ENCODE data around the gene POU2F1. TPM values are rescaled to one million over a fixed set of nuclear protein-coding genes. Genes with fewer than 3 reads are reported as not detected.

POU2F1 gene
- total RNA-seq, 1 donor from 2014 or later = 7.2 TPM

DNA sequence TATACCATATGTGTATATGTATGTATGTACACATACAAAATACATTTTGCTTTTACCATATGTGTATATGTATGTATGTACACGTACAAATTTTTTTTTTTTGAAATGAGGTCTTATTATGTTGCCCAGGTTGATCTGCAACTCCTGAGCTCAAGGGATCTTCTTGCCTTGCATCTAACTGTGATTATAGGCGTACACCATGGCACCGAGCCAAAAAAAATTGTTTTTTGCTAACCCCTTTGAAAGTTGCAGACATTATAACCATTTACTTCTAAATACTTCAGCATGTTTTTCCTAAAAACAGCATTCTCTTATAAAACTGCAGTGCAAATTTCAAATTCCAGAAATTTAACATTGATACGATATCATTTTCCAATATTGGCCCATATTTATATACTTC is 147.0 kb downstream of the POU2F1 start:
- no peak overlapping the region for H3K4me3 ChIP-seq (ENCODE audit: low read depth, low read length)
- no peak for DNase-seq (ENCODE audit: low read depth)
- TF ChIP-seq, protein P1, sequence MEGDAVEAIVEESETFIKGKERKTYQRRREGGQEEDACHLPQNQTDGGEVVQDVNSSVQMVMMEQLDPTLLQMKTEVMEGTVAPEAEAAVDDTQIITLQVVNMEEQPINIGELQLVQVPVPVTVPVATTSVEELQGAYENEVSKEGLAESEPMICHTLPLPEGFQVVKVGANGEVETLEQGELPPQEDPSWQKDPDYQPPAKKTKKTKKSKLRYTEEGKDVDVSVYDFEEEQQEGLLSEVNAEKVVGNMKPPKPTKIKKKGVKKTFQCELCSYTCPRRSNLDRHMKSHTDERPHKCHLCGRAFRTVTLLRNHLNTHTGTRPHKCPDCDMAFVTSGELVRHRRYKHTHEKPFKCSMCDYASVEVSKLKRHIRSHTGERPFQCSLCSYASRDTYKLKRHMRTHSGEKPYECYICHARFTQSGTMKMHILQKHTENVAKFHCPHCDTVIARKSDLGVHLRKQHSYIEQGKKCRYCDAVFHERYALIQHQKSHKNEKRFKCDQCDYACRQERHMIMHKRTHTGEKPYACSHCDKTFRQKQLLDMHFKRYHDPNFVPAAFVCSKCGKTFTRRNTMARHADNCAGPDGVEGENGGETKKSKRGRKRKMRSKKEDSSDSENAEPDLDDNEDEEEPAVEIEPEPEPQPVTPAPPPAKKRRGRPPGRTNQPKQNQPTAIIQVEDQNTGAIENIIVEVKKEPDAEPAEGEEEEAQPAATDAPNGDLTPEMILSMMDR (conservative IDR thresholded peaks at IDR 0.05; ENCODE audit: low read depth, low read length) = no peak

DNA sequence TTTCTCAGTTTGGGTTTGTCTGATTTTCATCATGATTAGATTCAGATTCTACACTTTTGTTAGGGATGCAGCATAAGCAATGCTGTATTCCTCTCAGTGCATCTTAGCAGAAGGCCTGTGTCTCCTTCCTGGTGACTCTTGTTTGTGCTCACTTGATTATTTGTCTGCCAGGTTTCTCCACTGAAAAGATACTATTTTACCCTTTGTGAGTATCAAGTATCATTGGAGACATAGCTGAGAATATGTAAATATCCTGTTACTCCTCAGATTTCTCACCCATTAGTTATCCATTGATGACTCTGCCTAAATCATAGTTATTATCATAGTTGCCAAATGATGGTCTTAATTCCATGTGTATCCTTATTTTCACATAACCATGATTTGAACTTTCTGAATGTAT is 148.5 kb downstream of the POU2F1 start:
- TF ChIP-seq, protein P1 (conservative IDR thresholded peaks at IDR 0.05; ENCODE audit: low read depth, low read length) = no peak
- no peak overlapping the region for H3K4me3 ChIP-seq (ENCODE audit: low read depth, low read length)
- DNase-seq (ENCODE audit: low read depth) = no peak

DNA sequence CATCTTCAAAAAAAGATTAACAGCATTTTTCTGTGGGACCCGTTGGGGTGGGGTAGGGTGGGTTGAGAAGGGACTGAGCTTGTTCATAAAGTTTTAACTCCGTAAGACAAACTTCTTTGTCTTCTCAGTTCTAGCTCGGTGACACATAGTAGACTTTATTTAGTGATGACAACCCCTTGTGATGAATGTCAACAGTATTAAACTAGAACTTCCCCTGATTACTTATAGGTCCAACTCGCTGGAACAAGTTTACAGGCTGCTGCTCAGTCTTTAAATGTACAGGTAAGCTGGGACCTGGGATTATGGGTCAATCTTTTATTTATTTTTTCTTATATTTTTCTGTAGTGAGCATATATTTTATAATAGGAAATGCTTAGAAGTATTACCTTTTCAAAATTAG is 149.2 kb downstream of the POU2F1 start:
- DNase-seq (ENCODE audit: low read depth) = no peak
- no peak overlapping the region for H3K4me3 ChIP-seq (ENCODE audit: low read depth, low read length)
- TF ChIP-seq, protein P1 (conservative IDR thresholded peaks at IDR 0.05; ENCODE audit: low read depth, low read length) = no peak

DNA sequence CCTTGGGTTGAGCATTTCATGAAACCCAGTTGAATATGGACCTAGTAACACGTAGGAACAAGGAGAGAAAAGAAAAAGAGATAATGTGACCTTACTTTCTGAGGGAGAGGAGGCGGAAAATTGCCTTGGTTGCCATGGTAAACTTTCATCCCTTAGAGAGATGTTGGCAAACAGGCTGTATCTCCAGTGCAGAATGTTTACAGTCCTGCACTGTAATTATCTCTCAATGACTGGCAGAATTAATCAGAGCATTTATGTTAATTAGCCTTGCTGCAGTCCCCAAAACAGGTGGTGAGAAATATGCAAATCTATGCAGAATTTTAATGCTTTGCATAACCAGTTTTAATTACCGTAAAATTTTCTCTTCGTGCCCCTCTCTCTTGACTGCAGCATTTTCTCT is 150.3 kb downstream of the POU2F1 start:
- no peak overlapping the region for H3K4me3 ChIP-seq (ENCODE audit: low read depth, low read length)
- TF ChIP-seq, protein P1 (conservative IDR thresholded peaks at IDR 0.05; ENCODE audit: low read depth, low read length) = no peak
- DNase-seq (ENCODE audit: low read depth) = no peak

DNA sequence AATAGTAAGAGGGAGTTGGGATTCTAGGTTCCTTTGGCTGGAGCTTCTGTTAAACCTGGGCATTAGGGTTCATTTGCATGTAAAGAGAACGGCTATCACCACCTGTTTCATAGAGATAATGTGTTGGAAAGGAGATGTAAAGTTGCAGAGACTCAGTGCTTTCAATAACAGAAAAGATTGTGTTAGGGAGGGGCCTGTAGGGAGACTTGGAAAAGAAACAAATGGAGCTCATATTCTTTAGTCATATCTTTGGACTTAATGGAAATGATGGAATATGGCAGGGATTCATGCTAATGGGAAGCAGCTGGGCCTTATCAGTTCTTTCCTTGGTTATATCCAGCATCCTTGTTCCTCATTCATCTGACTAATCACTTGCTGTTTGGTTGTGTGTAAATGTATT is 152.7 kb downstream of the POU2F1 start:
- H3K4me3 ChIP-seq (ENCODE audit: low read depth, low read length) = no peak overlapping the region
- TF ChIP-seq, protein P1 (conservative IDR thresholded peaks at IDR 0.05; ENCODE audit: low read depth, low read length) = no peak
- no peak for DNase-seq (ENCODE audit: low read depth)

DNA sequence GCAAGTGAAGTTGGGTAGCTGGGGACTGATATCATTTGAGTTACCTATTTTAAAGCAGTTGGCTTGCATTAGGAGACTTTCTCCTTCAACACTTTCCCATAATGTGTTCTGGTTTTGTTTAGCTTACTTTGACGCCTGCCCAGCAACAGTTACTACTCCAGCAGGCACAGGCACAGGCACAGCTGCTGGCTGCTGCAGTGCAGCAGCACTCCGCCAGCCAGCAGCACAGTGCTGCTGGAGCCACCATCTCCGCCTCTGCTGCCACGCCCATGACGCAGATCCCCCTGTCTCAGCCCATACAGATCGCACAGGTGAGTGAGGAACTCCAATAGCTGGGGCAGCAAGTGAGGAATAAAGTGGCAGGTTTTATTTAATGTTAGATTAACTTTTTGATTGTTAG is 153.3 kb downstream of the POU2F1 start:
- H3K4me3 ChIP-seq (ENCODE audit: low read depth, low read length) = no peak overlapping the region
- DNase-seq (ENCODE audit: low read depth) = no peak
- TF ChIP-seq, protein P1 (conservative IDR thresholded peaks at IDR 0.05; ENCODE audit: low read depth, low read length) = no peak

DNA sequence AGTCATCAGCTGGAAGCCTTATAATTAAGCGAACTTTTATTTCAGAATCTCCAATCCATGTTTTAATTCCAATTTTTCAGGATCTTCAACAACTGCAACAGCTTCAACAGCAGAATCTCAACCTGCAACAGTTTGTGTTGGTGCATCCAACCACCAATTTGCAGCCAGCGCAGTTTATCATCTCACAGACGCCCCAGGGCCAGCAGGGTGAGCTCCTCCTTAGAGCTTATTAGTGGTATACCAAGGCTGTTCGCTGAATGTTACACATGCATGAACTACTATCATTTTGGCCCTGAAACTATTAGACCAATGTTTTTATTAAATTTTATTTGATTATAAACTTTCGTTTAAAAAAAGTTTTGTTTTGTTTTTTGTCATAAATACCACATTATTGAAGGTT is 155.3 kb downstream of the POU2F1 start:
- TF ChIP-seq, protein P1 (conservative IDR thresholded peaks at IDR 0.05; ENCODE audit: low read depth, low read length) = no peak
- no peak overlapping the region for H3K4me3 ChIP-seq (ENCODE audit: low read depth, low read length)
- no peak for DNase-seq (ENCODE audit: low read depth)
